HL-60 (cell line): Measurements from ENCODE around the gene ZNF326.

Experiments
- DNase-seq, 2 experiments: peaks; one replicate each; pipeline ENCODE4 v3.0.0-alpha.2; 2010 to 2020; ENCODE audit warnings: low read depth in 1 of 2, low spot score in 1 of 2
- H3K27ac ChIP-seq: fragments of 250-450 bp; sonication (Bioruptor Pico); replicated peaks from 2 replicates; pipeline ENCODE4 v1.5.1; 2020; ENCODE audit warnings: mild to moderate bottlenecking, moderate library complexity
- H3K27me3 ChIP-seq: fragments of 250-450 bp; sonication (Bioruptor Pico); 2 replicates; pipeline ENCODE4 v1.5.1; 2021; ENCODE audit warnings: mild to moderate bottlenecking, moderate library complexity; ENCODE audit not compliant: insufficient read depth, poor library complexity, severe bottlenecking
- H3K4me3 ChIP-seq: replicated peaks from 2 replicates; pipeline ENCODE4 v1.5.1; 2011; ENCODE audit warnings: mild to moderate bottlenecking, control low read depth, low read length; ENCODE audit not compliant: insufficient read depth
- CTCF ChIP-seq: IDR thresholded peaks from one replicate; pipeline ENCODE4 v1.5.1; 2011; ENCODE audit warnings: low read length, control low read depth, inconsistent platforms; ENCODE audit not compliant: insufficient read depth
- GABPA ChIP-seq: IDR thresholded peaks from 2 replicates; pipeline ENCODE4 v1.6.1; 2012; ENCODE audit warnings: low read depth
- POLR2AphosphoS5 ChIP-seq: IDR thresholded peaks from 2 replicates; pipeline ENCODE4 v1.6.1; 2012; ENCODE audit warnings: low read depth
- REST ChIP-seq: IDR thresholded peaks from 2 replicates; pipeline ENCODE4 v1.6.1; 2012; ENCODE audit warnings: low read depth; ENCODE audit not compliant: insufficient replicate concordance
- SPI1 ChIP-seq: IDR thresholded peaks from 2 replicates; pipeline ENCODE4 v1.6.1; 2012; ENCODE audit warnings: low read depth, mild to moderate bottlenecking, borderline replicate concordance

ZNF326 gene

GRCh38 chr1:89971600-89971999, 23.3 kb upstream of the ZNF326 start:
- Histone ChIP-seq H3K27me3 (no peaks in the 10 kb centered on the region), H3K4me3 (no peak overlapping the region), H3K27ac (no peak overlapping the region)
- DNase-seq = no peak
- TF ChIP-seq POLR2AphosphoS5 (no peak), CTCF (no peak), REST (no peak), SPI1 (no peak), GABPA (no peak)

GRCh38 chr1:89972024-89972423, 22.9 kb upstream of the ZNF326 start:
- H3K27ac ChIP-seq = no peak overlapping the region
- DNase-seq = no peak
- H3K27me3 ChIP-seq = no peaks in the 10 kb centered on the region
- H3K4me3 ChIP-seq = no peak overlapping the region
- no peak for TF ChIP-seq POLR2AphosphoS5
- no peak for TF ChIP-seq CTCF
- no peak for TF ChIP-seq GABPA
- no peak for TF ChIP-seq REST
- no peak for TF ChIP-seq SPI1

GRCh38 chr1:89973471-89974127, 21.3 kb upstream of the ZNF326 start:
- TF ChIP-seq CTCF = no peak
- no peak for TF ChIP-seq GABPA
- no peak for TF ChIP-seq REST
- TF ChIP-seq SPI1 = no peak
- TF ChIP-seq POLR2AphosphoS5 = no peak
- Histone ChIP-seq H3K27me3 (no peaks in the 10 kb centered on the region), H3K27ac (no peak overlapping the region), H3K4me3 (no peak overlapping the region)
- DNase-seq = no peak
